Natural killer cell (primary cell): ENCODE measurements around the gene CABLES2. TPM values are rescaled to one million over a fixed set of nuclear protein-coding genes. Genes with fewer than 3 reads are reported as not detected.

ENCODE experiments used
- ATAC-seq, 3 donors: fragments of 150-1000 bp in 2 of 3; fragments of 200-7000 bp in 1 of 3; cut with Tn5 transposase; 1 replicate in 1 of 3; 2 replicates in 2 of 3; pipeline ENCODE4 v1.10.0; 2021; ENCODE audit warnings: mild to moderate bottlenecking in 2 of 3, moderate library complexity in 2 of 3
- DNase-seq, 2 donors: peaks; one replicate each; pipeline versions ENCODE4 v3.0.0 to v3.0.0-alpha.2; 2013 to 2021; ENCODE audit warnings: mixed read lengths in 1 of 2
- H3K27ac ChIP-seq: one replicate; pipeline ENCODE4 v1.5.1; 2013; ENCODE audit warnings: mild to moderate bottlenecking, low read length
- H3K27me3 ChIP-seq: one replicate; pipeline ENCODE4 v1.6.1; 2013; ENCODE audit warnings: low read length; ENCODE audit not compliant: control insufficient read depth, insufficient read depth
- H3K36me3 ChIP-seq: one replicate; pipeline ENCODE4 v1.6.1; 2013; ENCODE audit warnings: low read length; ENCODE audit not compliant: control insufficient read depth, insufficient read depth
- H3K4me1 ChIP-seq: one replicate; pipeline ENCODE4 v1.6.1; 2013; ENCODE audit warnings: low read length; ENCODE audit not compliant: control insufficient read depth, insufficient read depth
- H3K4me3 ChIP-seq: one replicate; pipeline ENCODE4 v1.5.1; 2013; ENCODE audit warnings: low read length
- H3K9me3 ChIP-seq: one replicate; pipeline ENCODE4 v1.6.1; 2013; ENCODE audit warnings: low read length; ENCODE audit not compliant: control insufficient read depth, insufficient read depth
- H3K27ac Mint-ChIP-seq, 2 donors: one replicate each; pipeline ENCODE4 v1.8.0; 2022; ENCODE audit warnings: mild to moderate bottlenecking in 2 of 2, mixed read lengths in 2 of 2, moderate library complexity in 1 of 2
- H3K27me3 Mint-ChIP-seq, 2 donors: one replicate each; pipeline ENCODE4 v1.8.0; 2022; ENCODE audit warnings: low read depth in 2 of 2, mixed read lengths in 2 of 2
- H3K36me3 Mint-ChIP-seq: one replicate; pipeline ENCODE4 v1.8.0; 2022; ENCODE audit warnings: mixed read lengths
- H3K4me1 Mint-ChIP-seq, 2 donors: one replicate each; pipeline ENCODE4 v1.8.0; 2022; ENCODE audit warnings: mixed read lengths in 2 of 2
- H3K4me3 Mint-ChIP-seq: one replicate; pipeline ENCODE4 v1.8.0; 2022; ENCODE audit warnings: mild to moderate bottlenecking, moderate library complexity, mixed read lengths
- H3K9me3 Mint-ChIP-seq, 2 donors: one replicate each; pipeline ENCODE4 v1.8.0; 2022; ENCODE audit warnings: mixed read lengths in 2 of 2
- CTCF ChIP-seq: fragments of 200-600 bp; IDR thresholded peaks from one replicate; pipeline ENCODE4 v1.8.0; 2022; ENCODE audit warnings: antibody characterized with exemption
- WGBS: methylation state at CpG from one replicate; pipeline ENCODE4 v1.1.7; 2013; ENCODE audit warnings: missing lambda C conversion rate; ENCODE audit not compliant: insufficient coverage; 5-methylcytosine and 5-hydroxymethylcytosine counted together
- intact Hi-C: fragments of 100-400 bp; cut with micrococcal nuclease; formaldehyde crosslinking; loops from one replicate; pipeline ENCODE4 v1.14.2; 2022
- total RNA-seq, 4 donors: library from RNA; stranded (reverse); fragments of 120-200 nt in 1 of 4; gene quantifications; one replicate each; pipeline versions ENCODE4 v1.2.3 to v1.2.4, GENCODE V29; 2013 to 2022

The CABLES2 gene
- total RNA-seq, 3 donors from 2014 or later (not counting 1 experiment from before 2014, with no cell fraction given) = 8.0 to 9.3 (median 8.4) TPM

- peaks cover 4 to 5% of the 10 kb centered on the region in 2 donors for H3K9me3 Mint-ChIP-seq
Measured at GRCh38 chr20:62381202-62381797, 25.8 kb downstream of the CABLES2 start.

GRCh38 chr20:62378215-62378614 lies 28.9 kb downstream of the CABLES2 start:
- no peak overlapping the region for H3K4me3 Mint-ChIP-seq
- TF ChIP-seq CTCF = no peak
- no peaks in the 10 kb centered on the region for H3K27me3 ChIP-seq
- intact Hi-C loops = no loop called here
- no peak for DNase-seq
- H3K4me1 Mint-ChIP-seq = peaks cover 5 to 12% of the 10 kb centered on the region in 2 donors
- H3K9me3 ChIP-seq = no peaks in the 10 kb centered on the region
- H3K27ac ChIP-seq = no peak overlapping the region
- no peaks in the 10 kb centered on the region for H3K36me3 Mint-ChIP-seq
- 94% methylated on average over 22 of the region's 22 CpGs for WGBS
- peaks cover 0 to 5% of the 10 kb centered on the region in 2 donors for H3K27me3 Mint-ChIP-seq
- H3K4me3 ChIP-seq = no peak overlapping the region
- H3K4me1 ChIP-seq = peaks cover 6% of the 10 kb centered on the region
- no peak overlapping the region for H3K27ac Mint-ChIP-seq
- no peaks in the 10 kb centered on the region for H3K36me3 ChIP-seq
- ATAC-seq = no peak
- peaks cover 4 to 5% of the 10 kb centered on the region in 2 donors for H3K9me3 Mint-ChIP-seq

More at GRCh38 chr20:62381202-62381797, 25.8 kb downstream of the CABLES2 start:
- Histone ChIP-seq H3K4me3 (no peak overlapping the region), H3K4me1 (peaks cover 14% of the 10 kb centered on the region), H3K9me3 (no peaks in the 10 kb centered on the region), H3K36me3 (no peaks in the 10 kb centered on the region), H3K27ac (no peak overlapping the region), H3K27me3 (no peaks in the 10 kb centered on the region)
- DNase-seq (no peak), ATAC-seq (no peak)
- intact Hi-C loops = loop anchor here (10.0 kb wide), 1 partner anchor 366 kb away; no protein-coding TSS in a partner anchor
- Mint-ChIP-seq H3K4me3 (no peak overlapping the region), H3K27ac (peak overlapping the region in 1 of 2 donors; percentile 54), H3K36me3 (no peaks in the 10 kb centered on the region), H3K27me3 (no peaks in the 10 kb centered on the region), H3K4me1 (peaks cover 15 to 27% of the 10 kb centered on the region in 2 donors)
- no peak for TF ChIP-seq CTCF
- WGBS = 86% methylated on average over 16 of the region's 16 CpGs

- Mint-ChIP-seq H3K4me1 (peaks cover 2 to 9% of the 10 kb centered on the region in 2 donors), H3K27ac (no peak overlapping the region), H3K36me3 (no peaks in the 10 kb centered on the region), H3K4me3 (no peak overlapping the region), H3K9me3 (peaks cover 4 to 5% of the 10 kb centered on the region in 2 donors), H3K27me3 (peaks cover 0 to 10% of the 10 kb centered on the region in 2 donors)
- Histone ChIP-seq H3K27ac (no peak overlapping the region), H3K4me1 (peaks cover 4% of the 10 kb centered on the region), H3K4me3 (no peak overlapping the region), H3K27me3 (no peaks in the 10 kb centered on the region), H3K36me3 (no peaks in the 10 kb centered on the region), H3K9me3 (no peaks in the 10 kb centered on the region)
- no peak for TF ChIP-seq CTCF
- WGBS = 85% methylated on average over 15 of the region's 15 CpGs
- intact Hi-C loops = no loop called here
- DNase-seq (no peak), ATAC-seq (no peak)
Measured at GRCh38 chr20:62377615-62378178, 29.4 kb downstream of the CABLES2 start.
